DLD1 (cell line): ENCODE measurements around the gene ABCA6.

ENCODE experiments used
- in situ Hi-C: cut with HindIII; loops from 2 replicates; pipeline ENCODE4 v1.10.0; 2017; ENCODE audit warnings: low sequenced_read_pairs

ABCA6 gene

DNA sequence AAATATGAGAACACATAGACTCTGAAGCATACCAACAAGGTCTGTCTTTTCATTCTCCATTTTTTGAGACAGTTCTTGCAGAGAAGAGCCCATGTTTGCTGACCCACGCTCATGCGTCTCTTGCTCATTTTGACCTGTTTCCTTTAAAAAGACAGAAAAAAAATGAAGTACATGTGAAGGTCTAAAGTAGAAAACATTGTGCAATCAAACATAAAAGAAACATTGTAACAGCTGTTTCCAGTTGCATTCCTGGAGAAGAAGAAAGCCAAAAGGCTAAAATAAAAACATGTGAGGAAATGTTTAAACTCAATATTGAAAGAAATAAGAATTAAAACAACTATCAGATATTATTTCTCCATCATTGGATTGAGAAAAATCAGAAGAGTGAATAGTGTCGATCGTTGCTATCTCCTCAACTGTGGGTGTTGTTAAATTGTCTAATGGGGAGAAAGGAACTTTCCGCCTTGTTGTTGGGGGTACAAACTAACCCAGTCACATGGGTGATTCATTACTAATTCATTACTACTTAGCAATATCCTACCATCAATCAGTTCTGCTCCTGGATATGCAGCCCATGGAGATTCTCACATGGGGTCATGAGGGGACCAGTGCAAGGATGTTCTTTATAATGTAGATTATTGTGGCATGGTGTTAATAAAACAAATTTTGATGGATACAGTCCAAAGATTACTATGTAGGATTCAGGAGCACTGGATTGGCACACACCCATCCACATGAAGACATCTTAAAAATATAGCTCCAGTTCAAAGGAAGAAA, 90.5 kb downstream of the ABCA6 start:
- in situ Hi-C loops, result no loop called here

GRCh38 chr17:69048634-69049033, 93.1 kb downstream of the ABCA6 start:
- in situ Hi-C loops, result no loop called here

- in situ Hi-C loops, result no loop called here
Observed at GRCh38 chr17:69047368-69048263, 94.1 kb downstream of the ABCA6 start.

- in situ Hi-C loops, result no loop called here
Observed at GRCh38 chr17:69046121-69046807, 95.4 kb downstream of the ABCA6 start.

- in situ Hi-C loops, result no loop called here
Observed at GRCh38 chr17:69045646-69046045, 96.0 kb downstream of the ABCA6 start.

DNA sequence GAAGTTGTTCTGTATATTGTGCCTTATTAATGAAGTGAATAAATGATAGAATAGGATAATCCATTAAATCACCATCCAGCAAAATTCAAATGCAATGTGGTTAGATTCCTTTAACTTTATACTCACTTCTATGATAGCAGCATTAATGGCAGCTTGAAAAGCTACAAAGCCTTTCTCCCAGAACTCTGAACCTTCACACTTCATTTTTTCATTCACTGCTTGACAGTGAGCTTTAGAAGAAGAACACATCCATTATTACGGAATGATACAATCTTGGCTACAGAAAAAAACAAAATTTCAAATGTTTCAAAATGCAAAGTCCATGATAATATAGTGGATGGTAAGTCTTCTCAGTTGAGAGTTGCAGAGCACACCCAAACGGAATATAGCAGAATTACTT, 97.3 kb downstream of the ABCA6 start:
- in situ Hi-C loops, result no loop called here

- in situ Hi-C loops, result no loop called here
Observed at GRCh38 chr17:69043098-69043734, 98.5 kb downstream of the ABCA6 start.

GRCh38 chr17:69042308-69042707, 99.4 kb downstream of the ABCA6 start:
- in situ Hi-C loops, result no loop called here

DNA sequence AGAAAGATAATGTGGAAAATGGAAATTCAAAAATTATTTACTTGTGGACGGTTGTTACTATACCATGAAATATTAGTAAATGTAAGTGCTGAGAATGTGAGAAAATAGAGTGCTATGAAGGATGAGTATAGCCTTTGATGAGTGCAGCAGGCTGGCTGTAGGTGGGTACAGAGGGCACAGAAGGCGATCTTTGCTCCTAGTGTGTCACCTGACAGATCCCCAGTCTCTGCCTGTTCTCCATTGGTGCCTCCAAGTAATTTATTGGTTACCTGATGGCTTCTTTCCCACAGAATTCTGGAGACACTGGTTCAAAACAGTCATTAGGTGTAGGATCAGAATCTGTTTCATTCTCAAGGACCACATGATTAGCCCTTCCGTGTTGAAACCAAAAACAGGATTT, 109.9 kb downstream of the ABCA6 start:
- in situ Hi-C loops, result no loop called here

GRCh38 chr17:69030169-69030568, 111.5 kb downstream of the ABCA6 start:
- in situ Hi-C loops, result no loop called here
